ENCODE measurements around the gene ERFL. TPM values are rescaled to one million over a fixed set of nuclear protein-coding genes. Genes with fewer than 3 reads are reported as not detected.

ERFL gene
- total RNA-seq, 1 donor from 2014 or later, result not detected

DNA sequence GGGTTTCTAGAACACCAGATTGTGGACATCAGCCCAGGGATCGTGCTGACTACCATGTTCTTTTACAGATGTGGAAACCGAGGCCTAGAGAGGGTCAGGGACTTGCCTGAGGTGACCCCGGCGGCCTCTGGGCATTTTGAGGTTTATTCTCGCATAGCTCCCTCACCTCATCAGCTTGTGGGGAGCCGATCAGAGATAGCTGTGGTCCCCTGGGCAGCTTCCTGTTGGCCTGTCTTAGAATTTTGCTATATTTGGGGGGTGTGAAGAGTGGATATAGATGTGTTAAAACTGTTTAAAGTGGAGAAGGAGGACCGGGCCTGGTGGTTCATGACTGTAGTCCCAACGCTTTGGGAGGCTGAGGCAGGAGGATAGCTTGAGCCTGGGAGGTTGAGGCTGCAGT, 38.4 kb downstream of the ERFL start:
- Histone ChIP-seq H3K4me3 (ENCODE audit: low read depth, low read length) (no peak overlapping the region), H3K27me3 (ENCODE audit: control insufficient read depth, insufficient read depth, low read length) (no peaks in the 10 kb centered on the region)

DNA sequence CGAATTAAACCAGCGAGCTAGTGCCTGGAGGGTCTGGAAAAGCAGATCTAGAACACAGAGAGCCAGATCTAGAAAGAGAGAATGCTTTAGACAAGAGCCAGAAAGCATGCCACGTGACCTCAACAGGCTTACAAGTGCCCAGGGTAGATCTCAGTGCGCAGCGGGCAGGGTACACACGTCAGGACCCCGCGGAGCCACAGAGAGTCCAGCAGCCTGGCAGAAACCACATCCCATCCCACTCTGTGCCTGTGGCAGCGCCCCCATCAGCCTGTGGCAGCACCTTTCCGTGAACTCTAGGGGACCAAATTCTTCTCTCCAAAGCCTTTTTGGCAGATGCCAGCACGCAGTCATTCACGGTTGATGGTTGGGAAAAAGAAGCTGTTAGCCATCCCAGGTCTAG, 39.3 kb downstream of the ERFL start:
- H3K4me3 ChIP-seq (ENCODE audit: low read depth, low read length), result no peak overlapping the region
- DNase-seq (ENCODE audit: low read depth), result no peak
- TF ChIP-seq, protein P1, sequence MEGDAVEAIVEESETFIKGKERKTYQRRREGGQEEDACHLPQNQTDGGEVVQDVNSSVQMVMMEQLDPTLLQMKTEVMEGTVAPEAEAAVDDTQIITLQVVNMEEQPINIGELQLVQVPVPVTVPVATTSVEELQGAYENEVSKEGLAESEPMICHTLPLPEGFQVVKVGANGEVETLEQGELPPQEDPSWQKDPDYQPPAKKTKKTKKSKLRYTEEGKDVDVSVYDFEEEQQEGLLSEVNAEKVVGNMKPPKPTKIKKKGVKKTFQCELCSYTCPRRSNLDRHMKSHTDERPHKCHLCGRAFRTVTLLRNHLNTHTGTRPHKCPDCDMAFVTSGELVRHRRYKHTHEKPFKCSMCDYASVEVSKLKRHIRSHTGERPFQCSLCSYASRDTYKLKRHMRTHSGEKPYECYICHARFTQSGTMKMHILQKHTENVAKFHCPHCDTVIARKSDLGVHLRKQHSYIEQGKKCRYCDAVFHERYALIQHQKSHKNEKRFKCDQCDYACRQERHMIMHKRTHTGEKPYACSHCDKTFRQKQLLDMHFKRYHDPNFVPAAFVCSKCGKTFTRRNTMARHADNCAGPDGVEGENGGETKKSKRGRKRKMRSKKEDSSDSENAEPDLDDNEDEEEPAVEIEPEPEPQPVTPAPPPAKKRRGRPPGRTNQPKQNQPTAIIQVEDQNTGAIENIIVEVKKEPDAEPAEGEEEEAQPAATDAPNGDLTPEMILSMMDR (IDR thresholded peaks at IDR 0.05; ENCODE audit: insufficient read depth, low read length, poor library complexity, severe bottlenecking), result no peak
- peaks cover 2% of the 10 kb centered on the region for H3K36me3 ChIP-seq (ENCODE audit: control insufficient read depth, insufficient read depth, low read length)
- H3K27me3 ChIP-seq (ENCODE audit: control insufficient read depth, insufficient read depth, low read length), result no peaks in the 10 kb centered on the region

More for the DNA sequence above, 38.4 kb downstream of the ERFL start:
- TF ChIP-seq, protein P1 (IDR thresholded peaks at IDR 0.05; ENCODE audit: insufficient read depth, low read length, poor library complexity, severe bottlenecking), result no peak
- peaks cover 3% of the 10 kb centered on the region for H3K36me3 ChIP-seq (ENCODE audit: control insufficient read depth, insufficient read depth, low read length)
- no peak for DNase-seq (ENCODE audit: low read depth)

DNA sequence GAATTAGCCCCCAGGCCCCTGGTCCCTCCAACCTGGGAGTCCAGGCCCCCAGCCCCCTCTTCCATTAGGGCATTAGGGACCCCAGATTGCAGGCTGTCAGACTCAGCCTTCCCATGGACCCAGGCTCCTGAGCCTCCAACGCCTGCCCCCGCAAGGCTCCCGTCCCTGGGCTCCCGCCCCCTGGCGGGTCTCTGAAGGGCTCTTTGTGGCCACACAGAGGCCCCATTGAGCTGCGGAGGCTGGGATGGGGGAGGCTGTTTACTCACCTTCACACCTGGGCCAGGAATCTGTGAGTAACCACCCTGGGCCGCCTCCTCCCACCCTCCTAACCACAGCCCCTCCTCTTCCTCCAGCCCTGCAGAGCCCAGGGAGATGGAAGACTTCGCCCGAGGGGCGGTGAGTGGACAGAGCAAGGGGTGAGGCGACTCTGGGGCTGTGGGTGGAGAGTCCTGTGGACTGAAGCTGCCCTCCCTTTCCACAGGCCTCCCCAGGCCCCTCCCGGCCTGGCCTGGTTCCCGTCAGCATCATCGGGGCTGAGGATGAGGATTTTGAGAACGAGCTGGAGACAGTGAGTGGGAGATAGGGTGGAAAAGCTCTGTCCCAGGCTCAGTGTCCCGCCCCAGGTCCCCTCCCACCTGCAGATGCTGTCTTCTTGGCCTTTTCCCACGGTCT, 40.4 kb downstream of the ERFL start:
- H3K36me3 ChIP-seq (ENCODE audit: control insufficient read depth, insufficient read depth, low read length), result peaks cover 2% of the 10 kb centered on the region
- TF ChIP-seq, protein P1 (IDR thresholded peaks at IDR 0.05; ENCODE audit: insufficient read depth, low read length, poor library complexity, severe bottlenecking), result peak; percentile 76
- DNase-seq (ENCODE audit: low read depth), result peak; percentile 86
- H3K27me3 ChIP-seq (ENCODE audit: control insufficient read depth, insufficient read depth, low read length), result no peaks in the 10 kb centered on the region
- no peak overlapping the region for H3K4me3 ChIP-seq (ENCODE audit: low read depth, low read length)

DNA sequence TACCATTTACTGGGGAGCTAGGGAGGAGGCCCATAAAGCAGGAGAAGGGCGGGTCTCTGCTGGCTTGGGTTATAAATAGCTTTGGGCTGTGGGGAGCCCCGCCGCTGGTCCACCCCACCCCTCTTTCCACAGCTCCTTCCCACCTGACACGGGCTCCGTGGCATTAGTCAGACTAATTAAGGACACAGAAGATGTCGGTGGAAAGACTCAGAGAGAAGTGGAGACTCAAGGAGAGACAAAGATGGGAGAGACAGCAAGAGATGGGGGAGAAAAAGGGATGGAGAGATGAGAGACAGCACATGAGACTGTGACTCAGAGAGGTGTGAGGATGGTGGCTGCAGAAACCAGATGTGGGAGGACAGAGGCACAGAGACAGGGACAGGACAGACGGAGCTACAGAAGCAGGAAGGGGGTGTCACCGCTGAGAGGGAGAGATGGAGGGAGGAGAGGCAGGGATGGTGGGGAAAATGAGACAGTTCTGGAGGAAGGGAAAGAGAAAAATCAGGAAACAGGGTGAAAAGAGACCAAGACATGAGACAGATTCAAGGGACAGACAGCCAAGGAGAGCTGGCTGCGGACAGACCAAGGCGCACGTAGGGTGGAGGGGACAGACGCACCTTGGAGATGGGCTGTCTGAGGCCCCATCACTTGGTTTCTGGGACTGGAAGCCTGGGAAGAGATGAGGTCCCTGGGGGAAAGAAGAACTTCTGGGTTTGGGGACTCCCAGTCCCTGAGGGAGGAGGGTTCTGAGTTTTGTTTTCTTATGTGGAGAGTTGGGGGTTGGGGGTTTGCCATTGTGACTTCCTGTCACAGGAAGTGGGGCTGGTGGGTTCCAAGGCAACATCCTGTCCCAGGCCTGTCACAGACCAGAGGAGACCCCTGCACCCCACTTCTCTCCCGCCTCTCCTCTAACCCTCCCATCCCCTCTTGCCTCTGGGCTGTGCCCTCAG, 41.2 kb downstream of the ERFL start:
- TF ChIP-seq, protein P1 (IDR thresholded peaks at IDR 0.05; ENCODE audit: insufficient read depth, low read length, poor library complexity, severe bottlenecking), result no peak
- Histone ChIP-seq H3K36me3 (ENCODE audit: control insufficient read depth, insufficient read depth, low read length) (peaks cover 2% of the 10 kb centered on the region), H3K4me3 (ENCODE audit: low read depth, low read length) (no peak overlapping the region), H3K27me3 (ENCODE audit: control insufficient read depth, insufficient read depth, low read length) (no peaks in the 10 kb centered on the region)
- no peak for DNase-seq (ENCODE audit: low read depth)

DNA sequence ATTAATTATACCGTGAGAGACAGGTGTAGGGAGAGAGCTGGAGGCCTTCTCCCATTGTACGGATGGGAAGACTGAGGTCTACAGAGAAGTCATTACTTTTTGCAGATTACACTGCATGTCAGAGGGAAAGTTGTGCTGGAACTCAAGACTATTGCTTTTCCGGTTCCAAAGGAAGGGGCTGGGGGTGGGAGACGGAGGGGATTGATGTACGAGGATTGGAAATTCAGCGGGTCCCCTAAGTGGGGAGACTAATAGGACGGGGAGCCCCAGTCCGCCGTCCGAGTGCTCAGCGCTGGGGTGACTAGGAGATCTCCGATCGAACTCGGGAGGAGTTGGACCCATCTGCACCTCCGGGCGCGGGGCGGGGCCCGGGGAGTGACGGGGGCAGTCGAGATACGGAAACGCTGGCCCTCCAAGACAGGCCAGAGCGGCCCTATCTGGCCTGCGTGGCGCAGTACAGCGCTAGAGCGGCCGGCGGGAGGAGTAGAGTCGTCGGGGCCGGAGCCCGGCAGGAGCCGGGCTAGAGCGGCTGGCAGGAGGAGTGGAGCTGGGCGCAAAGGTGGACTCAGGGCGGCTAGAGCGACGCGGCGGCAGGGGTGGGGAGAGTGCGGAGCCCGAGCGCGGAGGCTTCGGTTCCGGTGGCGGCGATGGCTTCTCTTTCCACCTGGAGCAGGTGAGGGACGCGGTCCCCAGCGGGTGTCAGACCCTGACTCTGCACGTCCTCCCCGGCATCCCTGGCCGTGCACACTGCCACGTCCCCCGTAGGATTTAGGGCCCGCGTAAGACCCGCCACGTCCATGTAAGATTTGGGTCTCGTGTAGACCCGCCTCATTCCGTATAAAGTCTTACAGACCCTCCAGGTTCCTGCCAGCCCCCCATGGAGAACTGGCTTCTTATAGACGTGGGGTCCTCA, 44.2 kb downstream of the ERFL start:
- TF ChIP-seq, protein P1 (IDR thresholded peaks at IDR 0.05; ENCODE audit: insufficient read depth, low read length, poor library complexity, severe bottlenecking), result peak; percentile 7
- no peaks in the 10 kb centered on the region for H3K27me3 ChIP-seq (ENCODE audit: control insufficient read depth, insufficient read depth, low read length)
- peak overlapping the region; percentile 67 for H3K4me3 ChIP-seq (ENCODE audit: low read depth, low read length)
- peak; percentile 69 for DNase-seq (ENCODE audit: low read depth)
- peaks cover 2% of the 10 kb centered on the region for H3K36me3 ChIP-seq (ENCODE audit: control insufficient read depth, insufficient read depth, low read length)
